ENCODE results near the gene SRD5A2.

SRD5A2 gene

GRCh38 chr2:31567679-31568078 lies 13.1 kb downstream of the SRD5A2 start:
- Histone ChIP-seq H4K20me1 (ENCODE audit: insufficient read depth, low read length) (no peaks in the 10 kb centered on the region), H3K4me2 (ENCODE audit: low read length) (no peak overlapping the region), H3K9ac (ENCODE audit: low read length) (no peak overlapping the region), H3K4me3 (ENCODE audit: low read depth, low read length, poor library complexity, severe bottlenecking) (no peak overlapping the region), H3K4me1 (ENCODE audit: insufficient read depth, low read length, severe bottlenecking) (no peaks in the 10 kb centered on the region), H3K27me3 (ENCODE audit: insufficient read depth, low read length) (no peaks in the 10 kb centered on the region), H3K9me3 (ENCODE audit: low read length) (no peaks in the 10 kb centered on the region), H2AFZ (ENCODE audit: low read length) (no peak overlapping the region), H3F3A (ENCODE audit: insufficient read depth, low read length) (no peaks in the 10 kb centered on the region), H3K27ac (ENCODE audit: low read depth, low read length, poor library complexity, severe bottlenecking) (no peak overlapping the region), H3K36me3 (ENCODE audit: insufficient read depth, low read length) (no peaks in the 10 kb centered on the region), H3K9me2 (ENCODE audit: low read depth, low read length) (no peaks in the 10 kb centered on the region), H3K79me2 (ENCODE audit: insufficient read depth, low read length) (no peaks in the 10 kb centered on the region)
- TF ChIP-seq, protein P1, sequence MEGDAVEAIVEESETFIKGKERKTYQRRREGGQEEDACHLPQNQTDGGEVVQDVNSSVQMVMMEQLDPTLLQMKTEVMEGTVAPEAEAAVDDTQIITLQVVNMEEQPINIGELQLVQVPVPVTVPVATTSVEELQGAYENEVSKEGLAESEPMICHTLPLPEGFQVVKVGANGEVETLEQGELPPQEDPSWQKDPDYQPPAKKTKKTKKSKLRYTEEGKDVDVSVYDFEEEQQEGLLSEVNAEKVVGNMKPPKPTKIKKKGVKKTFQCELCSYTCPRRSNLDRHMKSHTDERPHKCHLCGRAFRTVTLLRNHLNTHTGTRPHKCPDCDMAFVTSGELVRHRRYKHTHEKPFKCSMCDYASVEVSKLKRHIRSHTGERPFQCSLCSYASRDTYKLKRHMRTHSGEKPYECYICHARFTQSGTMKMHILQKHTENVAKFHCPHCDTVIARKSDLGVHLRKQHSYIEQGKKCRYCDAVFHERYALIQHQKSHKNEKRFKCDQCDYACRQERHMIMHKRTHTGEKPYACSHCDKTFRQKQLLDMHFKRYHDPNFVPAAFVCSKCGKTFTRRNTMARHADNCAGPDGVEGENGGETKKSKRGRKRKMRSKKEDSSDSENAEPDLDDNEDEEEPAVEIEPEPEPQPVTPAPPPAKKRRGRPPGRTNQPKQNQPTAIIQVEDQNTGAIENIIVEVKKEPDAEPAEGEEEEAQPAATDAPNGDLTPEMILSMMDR (IDR thresholded peaks at IDR 0.05; ENCODE audit: low read length): no peak
- no peak for TF ChIP-seq EZH2 (IDR thresholded peaks at IDR 0.05; ENCODE audit: borderline replicate concordance, low read length)

DNA sequence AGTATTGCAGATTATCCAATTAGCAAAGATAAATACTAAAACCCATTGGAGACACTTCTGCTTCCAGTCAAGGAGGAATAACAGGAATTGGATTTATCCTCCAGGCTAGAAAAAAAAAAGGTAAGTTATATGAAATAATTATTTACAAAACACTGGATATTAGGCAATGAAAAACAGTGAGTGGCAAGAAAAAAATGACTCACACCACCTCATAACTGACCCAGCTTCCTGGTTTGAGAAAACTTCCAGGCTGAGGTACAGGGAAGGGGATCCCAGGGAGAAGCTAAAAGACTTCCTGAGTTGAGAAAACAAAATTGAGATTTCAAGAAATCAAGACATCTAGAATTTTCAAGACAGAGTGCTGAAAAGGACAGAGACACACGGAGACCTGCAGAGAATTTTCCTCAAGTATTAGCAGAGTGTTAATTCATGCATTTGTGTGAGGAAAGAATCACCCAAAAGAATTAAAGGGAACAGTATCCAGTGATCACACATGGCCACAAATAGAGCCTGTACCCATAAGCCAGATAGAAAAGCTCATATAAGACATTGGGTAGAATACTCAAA lies 17.4 kb downstream of the SRD5A2 start:
- Histone ChIP-seq H2AFZ (ENCODE audit: low read length) (no peak overlapping the region), H3K27me3 (ENCODE audit: insufficient read depth, low read length) (no peaks in the 10 kb centered on the region), H3F3A (ENCODE audit: insufficient read depth, low read length) (no peaks in the 10 kb centered on the region), H3K4me2 (ENCODE audit: low read length) (no peak overlapping the region), H3K9ac (ENCODE audit: low read length) (no peak overlapping the region), H4K20me1 (ENCODE audit: insufficient read depth, low read length) (no peaks in the 10 kb centered on the region), H3K79me2 (ENCODE audit: insufficient read depth, low read length) (no peaks in the 10 kb centered on the region), H3K36me3 (ENCODE audit: insufficient read depth, low read length) (no peaks in the 10 kb centered on the region), H3K4me3 (ENCODE audit: low read depth, low read length, poor library complexity, severe bottlenecking) (no peak overlapping the region), H3K9me3 (ENCODE audit: low read length) (no peaks in the 10 kb centered on the region), H3K4me1 (ENCODE audit: insufficient read depth, low read length, severe bottlenecking) (no peaks in the 10 kb centered on the region), H3K27ac (ENCODE audit: low read depth, low read length, poor library complexity, severe bottlenecking) (no peak overlapping the region), H3K9me2 (ENCODE audit: low read depth, low read length) (no peaks in the 10 kb centered on the region)
- TF ChIP-seq EZH2 (IDR thresholded peaks at IDR 0.05; ENCODE audit: borderline replicate concordance, low read length): no peak
- TF ChIP-seq, protein P1 (IDR thresholded peaks at IDR 0.05; ENCODE audit: low read length): no peak

- Histone ChIP-seq H3K36me3 (ENCODE audit: insufficient read depth, low read length) (no peaks in the 10 kb centered on the region), H3K27ac (ENCODE audit: low read depth, low read length, poor library complexity, severe bottlenecking) (no peak overlapping the region), H3K4me3 (ENCODE audit: low read depth, low read length, poor library complexity, severe bottlenecking) (no peak overlapping the region)
These were observed 18.9 kb downstream of the SRD5A2 start for GRCh38 chr2:31561823-31562222.

More at GRCh38 chr2:31561823-31562222, 18.9 kb downstream of the SRD5A2 start:
- Histone ChIP-seq H3K27me3 (ENCODE audit: insufficient read depth, low read length) (no peaks in the 10 kb centered on the region), H3K79me2 (ENCODE audit: insufficient read depth, low read length) (no peaks in the 10 kb centered on the region), H3K9ac (ENCODE audit: low read length) (no peak overlapping the region), H3F3A (ENCODE audit: insufficient read depth, low read length) (no peaks in the 10 kb centered on the region), H3K4me1 (ENCODE audit: insufficient read depth, low read length, severe bottlenecking) (no peaks in the 10 kb centered on the region), H3K9me2 (ENCODE audit: low read depth, low read length) (no peaks in the 10 kb centered on the region), H3K9me3 (ENCODE audit: low read length) (no peaks in the 10 kb centered on the region), H4K20me1 (ENCODE audit: insufficient read depth, low read length) (no peaks in the 10 kb centered on the region), H3K4me2 (ENCODE audit: low read length) (no peak overlapping the region), H2AFZ (ENCODE audit: low read length) (no peak overlapping the region)
- TF ChIP-seq, protein P1 (IDR thresholded peaks at IDR 0.05; ENCODE audit: low read length): no peak
- TF ChIP-seq EZH2 (IDR thresholded peaks at IDR 0.05; ENCODE audit: borderline replicate concordance, low read length): no peak

All from OCI-LY1 (cell line).